SK-N-MC (cell line): ENCODE results near the gene RALY.

Experiments
- EZH2 ChIP-seq: fragments of 200-600 bp; sonication (generic); IDR thresholded peaks from one replicate; pipeline ENCODE4 v1.6.1; 2017; ENCODE audit warnings: antibody characterized with exemption
- FOXP2 ChIP-seq: optimal IDR thresholded peaks from 2 replicates; pipeline ENCODE3; 2011; ENCODE audit warnings: mild to moderate bottlenecking, moderate library complexity; ENCODE audit not compliant: insufficient read depth; ENCODE audit errors: extremely low read length, control extremely low read depth
- POLR2AphosphoS5 ChIP-seq: IDR thresholded peaks from 2 replicates; pipeline ENCODE4 v1.6.1; 2012; ENCODE audit warnings: mild to moderate bottlenecking, low read depth, low read length, borderline replicate concordance

DNA sequence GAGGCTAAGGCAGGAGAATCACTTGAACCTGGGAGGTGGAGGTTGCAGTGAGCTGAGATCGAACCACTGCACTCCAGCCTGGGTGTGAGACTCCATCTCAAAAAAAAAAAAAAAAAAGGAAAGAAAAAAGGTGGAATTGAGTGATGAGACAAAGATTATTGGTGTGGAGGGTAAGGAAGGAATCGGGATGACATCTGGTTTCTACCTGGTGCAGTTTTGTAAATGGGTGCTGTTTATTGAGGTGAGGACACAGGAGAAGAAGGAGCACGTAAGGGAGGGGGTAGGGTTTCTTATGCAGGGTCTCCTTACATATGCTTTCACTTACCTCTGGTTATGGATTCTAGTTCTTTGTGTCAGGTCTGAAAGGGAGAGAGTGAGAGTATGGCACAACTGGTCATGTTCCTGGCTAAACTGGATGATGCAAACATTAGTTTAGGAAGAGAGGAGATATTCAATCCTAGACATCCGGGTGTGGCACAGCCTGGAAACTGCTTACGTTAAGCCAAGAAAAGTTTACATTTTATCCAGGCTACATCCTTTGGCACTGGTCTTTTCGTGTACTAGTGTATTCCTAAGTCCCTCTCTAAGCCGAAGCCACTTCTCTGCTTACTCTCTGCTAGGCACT lies 5.4 kb downstream of the RALY start:
- TF ChIP-seq POLR2AphosphoS5 (no peak), EZH2 (no peak), FOXP2 (no peak)
